ENCODE measurements around the gene SEMA6B. TPM values are rescaled to one million over a fixed set of nuclear protein-coding genes. Genes with fewer than 3 reads are reported as not detected.

The SEMA6B gene
- total and polyA plus RNA-seq, 2 of the 8 experiments (the other 6 are each of a cell fraction or from before 2014, with no cell fraction given) = 31.3 to 54.4 TPM

DNA sequence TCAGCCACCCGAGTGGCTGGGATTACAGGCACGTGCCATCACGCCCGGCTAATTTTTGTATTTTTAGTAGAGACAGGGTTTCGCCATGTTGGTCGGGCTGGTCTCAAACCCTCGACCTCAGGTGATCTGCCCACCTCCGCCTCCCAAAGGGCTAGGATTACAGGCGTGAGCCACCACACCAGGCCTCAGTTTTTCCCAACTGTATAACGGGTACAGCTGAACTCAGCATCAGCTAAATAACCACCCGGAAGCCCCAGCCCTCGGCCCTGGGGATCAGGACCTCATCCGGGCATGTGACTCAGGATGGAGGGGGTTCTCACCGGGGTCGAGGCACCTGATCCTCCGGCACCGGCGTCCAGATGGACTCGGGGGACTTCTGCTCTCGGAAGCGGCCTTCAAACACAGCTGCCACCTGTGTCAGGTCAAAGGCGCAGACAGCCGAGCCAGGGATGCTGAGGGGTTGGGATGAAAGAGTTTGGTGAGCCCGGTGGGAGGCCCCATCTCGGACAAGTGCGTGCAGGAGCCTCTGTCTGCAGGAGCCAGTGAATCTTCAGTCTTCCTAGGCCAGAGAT is 8.9 kb downstream of the SEMA6B start:
- no peak overlapping the region for H2AK5ac ChIP-seq (ENCODE audit: low read depth, low read length)
- no peak overlapping the region for H4K8ac ChIP-seq (ENCODE audit: extremely low read depth, insufficient read depth, low read length)
- peaks cover 9 to 45% (median 32%) of the 10 kb centered on the region in 4 experiments; a peak in 7 of 8 replicates for H3K36me3 ChIP-seq (ENCODE audit: control insufficient read depth in 2 of 4, insufficient read depth in 4 of 4, low read length in 3 of 4)
- H4K5ac ChIP-seq (ENCODE audit: insufficient read length, low read depth, low read length) = no peak overlapping the region
- no peak overlapping the region for H3K18ac ChIP-seq (ENCODE audit: extremely low read depth, low read length)
- no peak overlapping the region for H2BK20ac ChIP-seq (ENCODE audit: low read length)
- no peak overlapping the region for H3K4me2 ChIP-seq (ENCODE audit: insufficient read depth in 1 of 2, low read depth in 2 of 2, low read length in 2 of 2)
- H3K14ac ChIP-seq (ENCODE audit: insufficient read length) = no peak overlapping the region
- no peaks in the 10 kb centered on the region for H3K27me3 ChIP-seq (replicated peaks in 1 of 4; ENCODE audit: control insufficient read depth in 3 of 4, extremely low read depth in 1 of 4, insufficient read depth in 3 of 4, low read length in 3 of 4)
- H4K91ac ChIP-seq (replicated peaks; ENCODE audit: insufficient read length, low read length) = no peak overlapping the region
- WGBS, 2 experiments (ENCODE audit: extremely low coverage in 1 of 2, insufficient coverage in 1 of 2, insufficient read length in 1 of 2, insufficient replicate concordance in 2 of 2, low coverage in 1 of 2, low lambda C conversion rate in 2 of 2, missing lambda C conversion rate in 1 of 2) = 86% methylated on average over 25 of the region's 26 CpGs; no CpG with 5 or more reads in 1 of the 2 experiments
- H3K9ac ChIP-seq (replicated peaks in 1 of 4; ENCODE audit: extremely low read depth in 1 of 4, low read depth in 3 of 4, low read length in 3 of 4) = no peak overlapping the region
- no peak overlapping the region for H3K56ac ChIP-seq (replicated peaks; ENCODE audit: insufficient read length, low read depth, low read length)
- no peak overlapping the region for H3K4ac ChIP-seq (replicated peaks; ENCODE audit: insufficient read length, low read depth, low read length)
- H3K27ac ChIP-seq (ENCODE audit: low read depth, low read length) = no peak overlapping the region
- no peak overlapping the region for H2BK5ac ChIP-seq (ENCODE audit: low read depth, low read length)
- ChIA-PET POLR2A (ENCODE audit: partially characterized antibody) (interaction anchor here (0.7 to 0.8 kb wide), 2 partner anchors 130 to 160 kb away, joined by 3 read pairs; no protein-coding TSS in a partner anchor), CTCF (ENCODE audit: partially characterized antibody) (interaction anchor here (0.6 kb wide), 2 partner anchors 9 to 80 kb away, joined by 3 read pairs; no protein-coding TSS in a partner anchor)
- H2BK120ac ChIP-seq (replicated peaks; ENCODE audit: low read depth, low read length) = no peak overlapping the region
- no peak overlapping the region for H2BK12ac ChIP-seq (ENCODE audit: low read depth, low read length)
- peaks cover 3 to 20% of the 10 kb centered on the region in 2 experiments for H4K20me1 ChIP-seq (replicated peaks in 1 of 2; ENCODE audit: control insufficient read depth in 1 of 2, insufficient read depth in 2 of 2, low read length in 2 of 2)
- no peak overlapping the region for H2AFZ ChIP-seq (ENCODE audit: low read length)
- no peak for TF ChIP-seq SRF (IDR thresholded peaks at IDR 0.05; ENCODE audit: low read depth, low read length)
- DNase-seq (ENCODE audit: low read depth in 1 of 2, low spot score in 2 of 2) (no peak), FAIRE-seq (no peak)
- H3K4me1 ChIP-seq (replicated peaks in 1 of 4; ENCODE audit: control insufficient read depth in 3 of 4, insufficient read depth in 4 of 4, low read length in 3 of 4) = no peaks in the 10 kb centered on the region; a peak in 1 of 7 replicates
- no peak overlapping the region for H2BK15ac ChIP-seq (ENCODE audit: low read length)
- no peaks in the 10 kb centered on the region for H3K79me1 ChIP-seq (ENCODE audit: low read depth, low read length)
- no peak overlapping the region for H3K4me3 ChIP-seq (ENCODE audit: extremely low read depth in 1 of 4, insufficient read depth in 2 of 4, low read depth in 3 of 4, low read length in 4 of 4)
- H3K23me2 ChIP-seq (ENCODE audit: low read depth, low read length) = peaks cover 10% of the 10 kb centered on the region; the same call in 1 of the 2 replicates
- H3K23ac ChIP-seq (ENCODE audit: insufficient read length) = no peak overlapping the region
- H3K79me2 ChIP-seq (ENCODE audit: control insufficient read depth in 1 of 2, insufficient read depth in 2 of 2, low read length in 2 of 2) = no peaks in the 10 kb centered on the region
- H3K9me3 ChIP-seq (ENCODE audit: insufficient read depth in 2 of 2, low read depth in 1 of 2, low read length in 1 of 2) = no peaks in the 10 kb centered on the region

Measured in H1 (cell line).